ENCODE results near the gene INSYN2A.

GRCh38 chr10:127182161-127182560 lies 14.2 kb downstream of the INSYN2A start:
- no peak for TF ChIP-seq POLR2AphosphoS5 (IDR thresholded peaks at IDR 0.05)
- no peak for TF ChIP-seq CTCF (IDR thresholded peaks at IDR 0.05)
